Activated CD4-positive, alpha-beta T cell treated with anti-CD3 and anti-CD28 coated beads, Interleukin-2, amount 50 U/mL, for 4 hours (primary cell): ENCODE results near the gene USP5.
A peak's percentile ranks its signal among the peaks of the same experiment; 100 is the strongest.
"Not testable (repeated sequence)": the region's sequence is repeated elsewhere in the genome, so short reads cannot be mapped to it uniquely, and the experiment has no call there.

ENCODE experiments used
- DNase-seq, 2 experiments: peaks; one replicate each; pipeline ENCODE4 v3.0.0-alpha.2; 2020

USP5 gene

GRCh38 chr12:6890789-6891645, 39.1 kb downstream of the USP5 start:
- peak; percentile 99 for DNase-seq

GRCh38 chr12:6891646-6892001, 39.7 kb downstream of the USP5 start:
- DNase-seq: no peak

DNA sequence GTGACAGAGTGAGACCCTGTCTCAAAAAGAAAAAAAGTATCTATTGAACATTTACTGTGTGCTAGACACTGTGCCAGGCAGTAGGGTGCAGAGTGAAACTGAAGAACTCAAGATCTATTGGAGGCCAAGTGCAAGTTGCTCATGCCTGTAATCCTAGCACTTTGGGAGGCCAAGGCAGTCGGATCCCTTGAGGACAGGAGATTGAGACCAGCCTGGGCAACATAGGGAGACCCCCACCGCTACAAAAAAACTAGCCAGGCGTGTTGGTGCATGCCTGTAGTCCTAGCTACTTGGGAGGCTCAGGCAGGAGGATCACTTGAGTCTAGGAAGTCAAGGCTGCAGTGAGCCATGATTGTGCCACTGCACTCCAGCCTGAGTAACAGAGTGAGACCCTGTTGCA, 40.7 kb downstream of the USP5 start:
- not testable (repeated sequence) for DNase-seq

DNA sequence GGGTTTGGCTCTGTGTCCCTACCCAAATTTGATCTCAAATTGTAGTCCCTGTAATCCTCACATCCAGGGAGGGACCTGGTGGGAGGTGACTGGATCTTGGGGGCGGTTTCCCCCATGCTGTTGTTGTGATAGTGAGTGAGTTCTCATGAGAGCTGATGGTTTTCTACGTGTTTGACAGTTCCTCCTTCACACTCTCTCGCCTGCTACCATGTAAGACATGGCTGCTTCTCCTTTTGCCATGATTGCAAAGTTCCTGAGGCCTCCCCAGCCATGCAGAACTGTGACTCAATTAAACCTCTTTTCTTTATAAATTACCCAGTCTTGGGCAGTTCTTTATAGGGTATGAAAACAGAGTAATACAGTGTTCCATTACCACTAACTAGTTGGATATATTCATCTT, 42.4 kb downstream of the USP5 start:
- no peak for DNase-seq

- no peak for DNase-seq
Observed at GRCh38 chr12:6896846-6897435, 45.0 kb downstream of the USP5 start.

GRCh38 chr12:6899427-6899826, 47.5 kb downstream of the USP5 start:
- no peak for DNase-seq

DNA sequence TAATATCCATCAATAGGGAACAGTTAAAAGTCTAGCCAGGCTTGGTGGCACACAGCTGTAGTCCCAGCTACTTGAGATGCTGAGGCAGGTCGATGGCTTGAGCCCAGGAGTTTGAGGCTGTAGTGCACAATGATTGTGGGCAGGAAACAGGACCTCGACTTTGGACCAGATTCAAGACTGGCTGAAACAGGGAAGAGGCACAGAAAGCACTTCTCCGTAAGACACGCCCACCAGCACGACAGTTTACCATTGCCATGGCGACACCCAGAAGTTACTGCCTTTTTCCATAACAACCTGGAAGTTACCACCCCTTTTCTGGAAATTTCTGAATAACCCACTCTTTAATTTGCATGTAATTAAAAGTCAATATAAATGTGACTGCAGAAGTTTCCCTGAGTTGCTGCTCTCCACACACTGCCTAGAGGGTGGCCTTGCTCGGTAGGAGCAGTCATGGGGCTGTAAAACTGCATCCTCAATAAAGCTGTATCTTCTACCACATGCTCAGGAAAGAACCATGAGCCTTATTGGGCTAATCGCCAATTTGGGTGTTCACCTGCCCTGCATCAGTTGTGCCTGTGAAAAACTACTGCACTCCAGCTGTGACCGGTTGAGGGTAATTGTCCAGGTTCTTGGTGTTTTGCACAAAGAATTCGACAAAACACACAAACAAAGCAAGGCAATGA, 48.0 kb downstream of the USP5 start:
- peak in 1 of 2 experiments; percentile 22 for DNase-seq

DNA sequence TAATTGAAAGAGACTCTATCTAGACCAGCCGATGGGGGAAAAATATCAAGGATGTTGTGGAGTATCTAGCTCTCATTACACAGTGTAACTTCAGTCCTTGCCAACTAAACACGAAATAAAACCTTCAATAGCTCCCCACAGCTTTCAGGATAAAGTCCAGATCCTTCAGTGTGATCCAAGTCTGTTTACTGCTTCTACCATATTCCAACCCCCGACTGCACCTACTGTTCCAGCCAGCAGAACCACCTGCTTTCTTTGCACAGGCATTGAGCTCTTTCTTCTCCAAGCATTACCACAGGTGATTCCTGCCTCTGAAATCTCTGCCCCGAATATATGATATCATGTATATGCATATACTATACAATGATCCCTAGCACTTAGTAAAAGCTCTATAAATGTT, 50.5 kb downstream of the USP5 start:
- no peak for DNase-seq

- no peak for DNase-seq
Observed at GRCh38 chr12:6903722-6904121, 51.8 kb downstream of the USP5 start.

GRCh38 chr12:6904280-6905276, 52.6 kb downstream of the USP5 start, which contains the start of gene LRRC23:
LRRC23 (plus strand) TSS chr12:6904822; CDS start chr12:6905634, 812 bp downstream.
- DNase-seq: peak; percentile 96 to 97

DNA sequence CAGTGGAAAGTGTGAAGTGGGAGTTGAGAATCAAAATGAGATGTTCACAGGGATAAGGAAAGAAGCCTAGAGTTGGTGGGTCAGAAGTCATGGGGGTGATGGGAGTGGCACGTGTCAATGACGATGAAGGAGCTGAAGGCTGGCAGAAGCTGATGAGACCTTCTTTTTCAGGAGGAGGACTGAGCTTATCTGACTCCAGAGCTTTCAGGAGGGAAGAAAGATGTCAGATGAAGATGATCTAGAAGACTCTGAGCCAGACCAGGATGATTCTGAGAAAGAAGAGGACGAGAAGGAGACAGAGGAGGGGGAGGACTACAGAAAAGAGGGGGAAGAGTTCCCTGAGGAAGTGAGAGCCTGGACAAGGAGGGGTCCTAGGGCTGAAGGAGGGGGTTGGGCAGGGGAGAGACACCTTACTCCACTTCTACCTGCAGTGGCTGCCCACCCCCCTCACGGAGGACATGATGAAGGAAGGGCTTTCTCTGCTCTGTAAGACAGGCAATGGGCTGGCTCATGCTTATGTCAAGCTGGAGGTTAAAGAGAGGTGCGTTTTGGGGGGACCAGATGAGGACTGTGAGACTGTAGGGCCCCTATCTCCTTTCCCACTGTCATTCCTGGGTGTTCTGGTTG, 53.6 kb downstream of the USP5 start:
- DNase-seq: no peak

GRCh38 chr12:6908141-6908540, 56.2 kb downstream of the USP5 start:
- not testable (repeated sequence) for DNase-seq

GRCh38 chr12:6909421-6910145, 57.6 kb downstream of the USP5 start:
- no peak for DNase-seq

- no peak for DNase-seq
Observed at GRCh38 chr12:6912164-6912935, 60.4 kb downstream of the USP5 start.

DNA sequence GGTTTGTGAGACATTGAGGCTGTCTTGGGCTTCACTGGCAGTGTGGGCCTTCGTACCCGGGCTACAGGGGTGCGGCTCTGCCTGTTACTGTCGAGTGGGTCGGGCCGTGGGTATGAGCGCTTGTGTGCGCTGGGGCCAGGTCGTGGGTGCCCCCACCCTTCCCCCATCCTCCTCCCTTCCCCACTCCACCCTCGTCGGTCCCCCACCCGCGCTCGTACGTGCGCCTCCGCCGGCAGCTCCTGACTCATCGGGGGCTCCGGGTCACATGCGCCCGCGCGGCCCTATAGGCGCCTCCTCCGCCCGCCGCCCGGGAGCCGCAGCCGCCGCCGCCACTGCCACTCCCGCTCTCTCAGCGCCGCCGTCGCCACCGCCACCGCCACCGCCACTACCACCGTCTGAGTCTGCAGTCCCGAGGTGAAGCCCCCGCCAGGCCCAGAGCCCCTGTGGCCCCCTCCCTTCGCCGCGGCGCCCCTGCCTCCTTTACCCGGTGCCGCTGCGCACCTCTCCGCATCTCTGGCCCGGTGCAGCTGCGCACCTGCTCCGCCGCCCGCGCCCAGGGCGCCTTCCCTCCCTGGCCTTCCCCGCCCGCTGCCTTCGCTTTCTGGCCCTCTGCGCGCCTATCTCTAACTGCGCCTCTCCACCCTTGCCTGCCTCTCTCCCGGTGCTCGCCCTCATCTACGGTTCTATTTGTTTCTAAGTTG, 62.4 kb downstream of the USP5 start, which contains the start of gene ENO2:
Gene ENO2 (plus strand): TSS at position 335 of the 701 bp plus-strand sequence. CDS start 1,253 bp downstream, outside the sequence.
- peak; percentile 81 to 85 for DNase-seq

GRCh38 chr12:6914947-6915788, 63.2 kb downstream of the USP5 start:
- no peak for DNase-seq

GRCh38 chr12:6915789-6916285, 63.9 kb downstream of the USP5 start:
- no peak for DNase-seq
